ENCODE results near the gene PREX1.

GRCh38 chr20:48634641-48635040 is 193.2 kb downstream of the PREX1 start:
- TF ChIP-seq CTCF (IDR thresholded peaks at IDR 0.05) (no peak), POLR2A (IDR thresholded peaks at IDR 0.05) (no peak)

Data from prostate gland (tissue), 2 donors.